Activated CD4-positive, alpha-beta T cell treated with anti-CD3 and anti-CD28 coated beads for 36 hours (primary cell): ENCODE data around the gene LRRC17. TPM values are rescaled to one million over a fixed set of nuclear protein-coding genes. Genes with fewer than 3 reads are reported as not detected.

ENCODE experiments used
- ATAC-seq: fragments of 200-7000 bp; cut with Tn5 transposase; one replicate; pipeline ENCODE4 v1.10.0; 2021; ENCODE audit warnings: mild to moderate bottlenecking, moderate library complexity
- CTCF ChIA-PET: fragments of 350-600 bp; sonication (Branson Sonifier 250); formaldehyde crosslinking; loops from one replicate; lab custom pipeline; 2021; ENCODE audit warnings: antibody characterized with exemption; lab: Charles Lee
- POLR2A ChIA-PET: fragments of 350-600 bp; sonication (Branson Sonifier 250); formaldehyde crosslinking; loops from one replicate; lab custom pipeline; 2021; ENCODE audit warnings: antibody characterized with exemption, inconsistent platforms; lab: Charles Lee
- DNase-seq: peaks from one replicate; pipeline ENCODE4 v3.0.0-alpha.2; 2020
- H3K27ac Mint-ChIP-seq: one replicate; pipeline ENCODE4 v1.8.0; 2021; ENCODE audit warnings: mixed read lengths
- H3K27me3 Mint-ChIP-seq: one replicate; pipeline ENCODE4 v1.8.0; 2021; ENCODE audit warnings: mixed read lengths
- H3K36me3 Mint-ChIP-seq: one replicate; pipeline ENCODE4 v1.8.0; 2021; ENCODE audit warnings: low read depth, mixed read lengths
- H3K4me1 Mint-ChIP-seq: one replicate; pipeline ENCODE4 v1.8.0; 2021; ENCODE audit warnings: mixed read lengths
- H3K4me3 Mint-ChIP-seq: one replicate; pipeline ENCODE4 v1.8.0; 2021; ENCODE audit warnings: mild to moderate bottlenecking, moderate library complexity, mixed read lengths
- H3K9me3 Mint-ChIP-seq: one replicate; pipeline ENCODE4 v1.8.0; 2021; ENCODE audit warnings: low read depth, mixed read lengths
- intact Hi-C, 2 experiments: fragments of 100-400 bp; cut with DNase I in 1 of 2; cut with micrococcal nuclease in 1 of 2; formaldehyde crosslinking; loops; one replicate each; pipeline versions ENCODE4 v1.14.2 to v1.15.1; 2022 to 2024; cut with DNase I, micrococcal nuclease
- total RNA-seq, 2 experiments: library from RNA; stranded (reverse); gene quantifications; one replicate each; pipeline ENCODE4 v1.2.3, GENCODE V29; 2021

The LRRC17 gene
- total RNA-seq, 2 experiments from 2014 or later, result 0.21 to 0.25 TPM

GRCh38 chr7:102927312-102927933 is 14.6 kb downstream of the LRRC17 start:
- Mint-ChIP-seq H3K4me3 (no peak overlapping the region), H3K27ac (no peak overlapping the region), H3K27me3 (no peaks in the 10 kb centered on the region), H3K9me3 (no peaks in the 10 kb centered on the region), H3K36me3 (no peaks in the 10 kb centered on the region), H3K4me1 (no peaks in the 10 kb centered on the region)
- intact Hi-C loops, result no loop called here
- ChIA-PET POLR2A (no interaction called here), CTCF (interaction anchor here (1.2 to 1.3 kb wide), 2 partner anchors 9 to 14 kb away, joined by 3 read pairs; partner anchors contain the start of gene LRRC17)
- DNase-seq (no peak), ATAC-seq (no peak)

GRCh38 chr7:102931757-102932156 is 19.0 kb downstream of the LRRC17 start:
- Mint-ChIP-seq H3K36me3 (no peaks in the 10 kb centered on the region), H3K9me3 (no peaks in the 10 kb centered on the region), H3K4me3 (no peak overlapping the region), H3K27me3 (no peaks in the 10 kb centered on the region), H3K4me1 (no peaks in the 10 kb centered on the region), H3K27ac (no peak overlapping the region)
- ATAC-seq (no peak), DNase-seq (no peak)
- intact Hi-C loops, result no loop called here
- CTCF ChIA-PET, result no interaction called here
- POLR2A ChIA-PET, result no interaction called here

- Mint-ChIP-seq H3K4me3 (no peak overlapping the region), H3K9me3 (no peaks in the 10 kb centered on the region), H3K4me1 (no peaks in the 10 kb centered on the region), H3K27me3 (no peaks in the 10 kb centered on the region), H3K36me3 (no peaks in the 10 kb centered on the region), H3K27ac (no peak overlapping the region)
- POLR2A ChIA-PET, result no interaction called here
- intact Hi-C loops, result no loop called here
- no peak for DNase-seq
- no peak for ATAC-seq
- CTCF ChIA-PET, result no interaction called here
Measured at GRCh38 chr7:102933763-102934162, 21.0 kb downstream of the LRRC17 start.

GRCh38 chr7:102934239-102934638 is 21.4 kb downstream of the LRRC17 start:
- DNase-seq (no peak), ATAC-seq (no peak)
- no peaks in the 10 kb centered on the region for H3K4me1 Mint-ChIP-seq
- H3K4me3 Mint-ChIP-seq, result no peak overlapping the region
- H3K27ac Mint-ChIP-seq, result no peak overlapping the region
- ChIA-PET POLR2A (no interaction called here), CTCF (no interaction called here)
- H3K9me3 Mint-ChIP-seq, result no peaks in the 10 kb centered on the region
- H3K27me3 Mint-ChIP-seq, result no peaks in the 10 kb centered on the region
- intact Hi-C loops, result no loop called here
- no peaks in the 10 kb centered on the region for H3K36me3 Mint-ChIP-seq

- ChIA-PET CTCF (no interaction called here), POLR2A (no interaction called here)
- DNase-seq (no peak), ATAC-seq (no peak)
- no peaks in the 10 kb centered on the region for H3K27me3 Mint-ChIP-seq
- no peaks in the 10 kb centered on the region for H3K36me3 Mint-ChIP-seq
- intact Hi-C loops, result no loop called here
- no peaks in the 10 kb centered on the region for H3K9me3 Mint-ChIP-seq
- H3K4me3 Mint-ChIP-seq, result no peak overlapping the region
- H3K4me1 Mint-ChIP-seq, result no peaks in the 10 kb centered on the region
- no peak overlapping the region for H3K27ac Mint-ChIP-seq
Measured at GRCh38 chr7:102934701-102935100, 21.9 kb downstream of the LRRC17 start.

GRCh38 chr7:102935450-102936115 is 22.8 kb downstream of the LRRC17 start:
- Mint-ChIP-seq H3K27me3 (no peaks in the 10 kb centered on the region), H3K4me1 (no peaks in the 10 kb centered on the region), H3K4me3 (no peak overlapping the region), H3K9me3 (no peaks in the 10 kb centered on the region), H3K27ac (no peak overlapping the region), H3K36me3 (no peaks in the 10 kb centered on the region)
- ChIA-PET CTCF (interaction anchor here (1.0 to 1.2 kb wide), 2 partner anchors 9 to 130 kb away, joined by 3 read pairs; no protein-coding TSS in a partner anchor), POLR2A (no interaction called here)
- ATAC-seq (no peak), DNase-seq (no peak)
- intact Hi-C loops, result no loop called here

- POLR2A ChIA-PET, result no interaction called here
- no peaks in the 10 kb centered on the region for H3K36me3 Mint-ChIP-seq
- CTCF ChIA-PET, result interaction anchor here (0.9 kb wide), 1 partner anchor 56 kb away, joined by 3 read pairs; no protein-coding TSS in a partner anchor
- H3K27ac Mint-ChIP-seq, result no peak overlapping the region
- H3K9me3 Mint-ChIP-seq, result no peaks in the 10 kb centered on the region
- no peaks in the 10 kb centered on the region for H3K4me1 Mint-ChIP-seq
- H3K4me3 Mint-ChIP-seq, result no peak overlapping the region
- ATAC-seq, result no peak
- H3K27me3 Mint-ChIP-seq, result no peaks in the 10 kb centered on the region
- intact Hi-C loops, result no loop called here
- DNase-seq, result no peak
Measured at GRCh38 chr7:102938679-102939078, 25.9 kb downstream of the LRRC17 start.

GRCh38 chr7:102942181-102942866 is 29.5 kb downstream of the LRRC17 start:
- CTCF ChIA-PET, result no interaction called here
- no peak for DNase-seq
- H3K4me3 Mint-ChIP-seq, result no peak overlapping the region
- H3K27ac Mint-ChIP-seq, result no peak overlapping the region
- no peaks in the 10 kb centered on the region for H3K27me3 Mint-ChIP-seq
- no peaks in the 10 kb centered on the region for H3K36me3 Mint-ChIP-seq
- no peaks in the 10 kb centered on the region for H3K4me1 Mint-ChIP-seq
- H3K9me3 Mint-ChIP-seq, result no peaks in the 10 kb centered on the region
- intact Hi-C loops, result no loop called here
- POLR2A ChIA-PET, result no interaction called here
- no peak for ATAC-seq

GRCh38 chr7:102942868-102943267 is 30.1 kb downstream of the LRRC17 start:
- ATAC-seq (no peak), DNase-seq (no peak)
- CTCF ChIA-PET, result interaction anchor here (0.6 kb wide), 1 partner anchor 10 kb away, joined by 3 read pairs; no protein-coding TSS in a partner anchor
- POLR2A ChIA-PET, result no interaction called here
- Mint-ChIP-seq H3K27me3 (no peaks in the 10 kb centered on the region), H3K36me3 (no peaks in the 10 kb centered on the region), H3K9me3 (no peaks in the 10 kb centered on the region), H3K4me1 (no peaks in the 10 kb centered on the region), H3K27ac (no peak overlapping the region), H3K4me3 (no peak overlapping the region)
- intact Hi-C loops, result no loop called here

GRCh38 chr7:102943423-102944169 is 30.8 kb downstream of the LRRC17 start:
- intact Hi-C loops, result no loop called here

GRCh38 chr7:102944241-102944640 is 31.4 kb downstream of the LRRC17 start:
- H3K4me1 Mint-ChIP-seq, result no peaks in the 10 kb centered on the region

More at GRCh38 chr7:102943423-102944169, 30.8 kb downstream of the LRRC17 start:
- H3K27ac Mint-ChIP-seq, result no peak overlapping the region
- H3K36me3 Mint-ChIP-seq, result no peaks in the 10 kb centered on the region
- no peaks in the 10 kb centered on the region for H3K9me3 Mint-ChIP-seq
- H3K27me3 Mint-ChIP-seq, result no peaks in the 10 kb centered on the region
- ATAC-seq (no peak), DNase-seq (no peak)
- no peaks in the 10 kb centered on the region for H3K4me1 Mint-ChIP-seq
- no peak overlapping the region for H3K4me3 Mint-ChIP-seq
- POLR2A ChIA-PET, result no interaction called here
- CTCF ChIA-PET, result interaction anchor here (0.6 kb wide), 1 partner anchor 9 kb away, joined by 3 read pairs; no protein-coding TSS in a partner anchor

More at GRCh38 chr7:102944241-102944640, 31.4 kb downstream of the LRRC17 start:
- intact Hi-C loops, result no loop called here
- Mint-ChIP-seq H3K27me3 (no peaks in the 10 kb centered on the region), H3K4me3 (no peak overlapping the region), H3K9me3 (no peaks in the 10 kb centered on the region), H3K27ac (no peak overlapping the region), H3K36me3 (no peaks in the 10 kb centered on the region)
- no peak for DNase-seq
- ChIA-PET CTCF (no interaction called here), POLR2A (no interaction called here)
- no peak for ATAC-seq
